ENCODE measurements around the gene MYL2.

MYL2 gene

GRCh38 chr12:110929818-110930217, 9.4 kb upstream of the MYL2 start:
- TF ChIP-seq SIN3A (IDR thresholded peaks at IDR 0.05; ENCODE audit: borderline replicate concordance, insufficient read depth, low read length) (no peak), TAF1 (IDR thresholded peaks at IDR 0.05; ENCODE audit: borderline replicate concordance, insufficient read depth, low read length) (no peak), REST (IDR thresholded peaks at IDR 0.05; ENCODE audit: insufficient read depth in 1 of 2, low read depth in 2 of 2, low read length in 2 of 2) (no peak), POLR2AphosphoS5 (IDR thresholded peaks at IDR 0.05; ENCODE audit: low read depth, low read length) (no peak), FOXP2 (optimal IDR thresholded peaks at IDR 0.05; ENCODE audit: borderline replicate concordance, extremely low read depth, extremely low read length, insufficient read depth) (no peak)

- TF ChIP-seq TAF1 (IDR thresholded peaks at IDR 0.05; ENCODE audit: borderline replicate concordance, insufficient read depth, low read length) = no peak
- no peak for TF ChIP-seq SIN3A (IDR thresholded peaks at IDR 0.05; ENCODE audit: borderline replicate concordance, insufficient read depth, low read length)
- no peak for TF ChIP-seq REST (IDR thresholded peaks at IDR 0.05; ENCODE audit: insufficient read depth in 1 of 2, low read depth in 2 of 2, low read length in 2 of 2)
- no peak for TF ChIP-seq FOXP2 (optimal IDR thresholded peaks at IDR 0.05; ENCODE audit: borderline replicate concordance, extremely low read depth, extremely low read length, insufficient read depth)
- TF ChIP-seq POLR2AphosphoS5 (IDR thresholded peaks at IDR 0.05; ENCODE audit: low read depth, low read length) = no peak
Measured at GRCh38 chr12:110928700-110929099, 8.3 kb upstream of the MYL2 start.

DNA sequence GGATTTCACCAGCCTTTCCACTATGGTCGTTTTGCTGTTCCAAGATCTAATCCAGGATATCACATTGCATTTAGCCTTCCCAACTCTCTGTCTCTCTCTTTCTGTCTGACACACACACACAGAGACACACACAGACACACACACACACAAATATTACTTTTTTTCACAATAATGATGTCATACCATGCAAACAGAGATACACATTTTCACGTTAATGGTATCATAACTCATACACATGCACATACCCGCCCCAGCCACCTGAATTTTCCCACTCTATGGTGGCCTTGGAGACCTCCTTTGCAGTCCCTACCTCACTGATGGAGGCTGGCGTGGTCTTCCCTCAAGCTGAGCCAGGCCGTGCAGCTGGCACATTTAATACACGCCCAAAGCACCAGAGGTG, 7.2 kb upstream of the MYL2 start:
- TF ChIP-seq FOXP2 (optimal IDR thresholded peaks at IDR 0.05; ENCODE audit: borderline replicate concordance, extremely low read depth, extremely low read length, insufficient read depth) (no peak), REST (IDR thresholded peaks at IDR 0.05; ENCODE audit: insufficient read depth in 1 of 2, low read depth in 2 of 2, low read length in 2 of 2) (no peak), POLR2AphosphoS5 (IDR thresholded peaks at IDR 0.05; ENCODE audit: low read depth, low read length) (no peak), TAF1 (IDR thresholded peaks at IDR 0.05; ENCODE audit: borderline replicate concordance, insufficient read depth, low read length) (no peak), SIN3A (IDR thresholded peaks at IDR 0.05; ENCODE audit: borderline replicate concordance, insufficient read depth, low read length) (no peak)

DNA sequence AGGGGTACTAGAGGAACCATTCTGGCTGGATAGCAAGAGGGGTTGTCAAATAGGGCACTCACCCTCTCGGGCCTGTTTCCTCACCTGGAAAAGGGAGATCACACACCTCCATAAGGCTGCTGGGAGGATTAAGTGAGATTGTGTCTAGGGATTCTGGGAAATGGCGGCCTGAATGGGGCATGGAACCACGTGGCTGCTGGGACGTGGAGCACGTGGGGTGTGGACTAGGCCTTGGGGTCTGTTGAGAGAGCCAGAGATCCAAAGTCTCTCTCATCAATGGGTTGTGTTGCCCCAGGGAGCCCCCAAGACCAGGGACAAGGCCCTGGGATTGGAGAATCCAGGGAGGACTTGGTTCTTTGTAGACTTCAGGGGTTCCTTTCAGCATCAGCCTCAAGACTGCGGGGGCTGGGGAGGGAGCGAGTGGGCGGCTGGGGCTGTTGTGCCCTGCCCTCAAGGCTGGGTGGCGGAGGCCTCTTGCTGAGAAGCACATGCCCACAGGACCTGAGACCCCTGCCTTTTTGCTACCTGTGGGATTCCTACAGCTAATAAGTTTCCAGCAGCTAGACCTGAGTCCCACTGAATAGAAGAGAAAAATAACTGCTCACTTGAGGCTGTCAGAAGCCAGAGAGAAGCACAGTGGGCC, 3.4 kb upstream of the MYL2 start:
- TF ChIP-seq TAF1 (IDR thresholded peaks at IDR 0.05; ENCODE audit: borderline replicate concordance, insufficient read depth, low read length) (no peak), REST (IDR thresholded peaks at IDR 0.05; ENCODE audit: insufficient read depth in 1 of 2, low read depth in 2 of 2, low read length in 2 of 2) (no peak), FOXP2 (optimal IDR thresholded peaks at IDR 0.05; ENCODE audit: borderline replicate concordance, extremely low read depth, extremely low read length, insufficient read depth) (no peak), SIN3A (IDR thresholded peaks at IDR 0.05; ENCODE audit: borderline replicate concordance, insufficient read depth, low read length) (no peak), POLR2AphosphoS5 (IDR thresholded peaks at IDR 0.05; ENCODE audit: low read depth, low read length) (no peak)

Data from PFSK-1 (cell line).